Ammon's horn (tissue), 1 donor: ENCODE measurements around the gene SYCE1.

Experiments
- DNase-seq: peaks from one replicate; pipeline ENCODE4 v3.0.0-alpha.2; 2016; ENCODE audit warnings: low spot score

SYCE1 gene

DNA sequence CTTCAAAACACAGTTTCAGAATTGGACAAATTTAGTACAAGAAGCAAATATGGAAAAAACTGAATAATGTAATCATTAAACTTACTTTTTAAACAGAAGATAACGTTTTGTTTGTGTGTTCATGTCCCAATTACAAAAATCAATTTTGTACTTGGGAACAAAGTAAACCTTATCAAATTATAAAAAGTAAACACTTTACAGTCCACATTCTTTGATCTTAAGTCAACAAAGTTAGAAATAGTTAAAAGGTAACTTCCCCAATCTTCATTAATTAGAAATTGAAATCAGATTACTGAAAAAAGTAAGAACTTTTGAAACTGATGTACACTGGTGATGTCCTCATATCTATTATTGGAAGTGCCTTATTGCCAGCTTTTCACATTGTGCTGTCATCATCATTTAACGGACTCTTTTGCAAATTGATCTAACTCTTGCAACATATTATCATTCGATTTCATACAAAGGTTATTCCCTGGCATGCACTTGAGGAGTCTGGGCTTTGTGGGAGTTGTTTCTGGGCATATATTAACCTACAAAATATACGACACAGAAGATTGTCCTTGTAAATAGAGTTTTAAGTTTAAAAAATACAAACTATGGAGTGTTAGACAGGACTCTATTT is 53.4 kb downstream of the SYCE1 start:
- no peak for DNase-seq

- no peak for DNase-seq
These were observed 54.0 kb downstream of the SYCE1 start for GRCh38 chr10:133511408-133511807.

- DNase-seq, result no peak
These were observed 55.7 kb downstream of the SYCE1 start for GRCh38 chr10:133509700-133510099.
